ENCODE results near the gene AGAP2. TPM values are rescaled to one million over a fixed set of nuclear protein-coding genes. Genes with fewer than 3 reads are reported as not detected.

AGAP2 gene
- total and polyA plus RNA-seq, 9 of the 15 experiments (the other 6 are each of a cell fraction or from before 2014, with no cell fraction given): 0.04 to 0.77 (median 0.28) TPM; not detected in 1

DNA sequence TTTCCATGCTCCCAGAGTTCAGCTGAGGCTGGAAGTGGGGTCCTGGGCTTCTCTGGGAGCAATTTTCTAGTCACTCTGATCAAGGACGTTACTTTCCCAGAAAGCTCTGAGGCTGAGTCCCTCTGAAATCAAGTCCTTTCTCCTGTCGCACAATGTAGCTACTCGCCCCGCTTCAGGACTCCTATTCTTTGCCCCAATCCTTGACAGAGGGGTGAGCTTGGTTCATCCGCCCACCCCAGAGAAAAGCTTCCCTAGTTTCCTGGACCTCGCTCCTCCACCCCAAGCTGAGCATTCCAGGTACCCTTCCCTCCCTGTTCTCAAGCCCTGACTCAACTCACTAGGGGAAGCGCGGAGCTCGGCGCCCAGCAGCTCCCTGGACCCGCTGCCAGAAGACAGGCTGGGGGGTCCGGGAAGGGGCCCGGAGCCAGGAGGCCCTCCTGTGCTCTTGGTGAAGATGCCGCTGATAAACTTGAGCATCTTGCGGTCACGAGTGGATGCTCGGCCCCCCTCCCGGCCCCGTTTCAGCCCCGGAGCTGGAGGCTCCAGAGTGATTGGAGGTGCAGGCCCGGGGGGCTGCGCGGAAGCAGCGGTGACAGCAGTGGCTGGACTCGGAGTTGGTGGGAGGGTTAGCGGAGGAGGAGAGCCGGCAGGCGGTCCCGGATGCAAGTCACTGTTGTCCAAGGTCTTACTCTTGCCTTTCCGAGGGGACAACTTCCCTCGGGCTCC lies 1.6 kb downstream of the AGAP2 start (continued):
- no peak for TF ChIP-seq POLR2AphosphoS5 (IDR thresholded peaks at IDR 0.05; ENCODE audit: control insufficient read depth, insufficient read depth, low read depth, low read length)

DNA sequence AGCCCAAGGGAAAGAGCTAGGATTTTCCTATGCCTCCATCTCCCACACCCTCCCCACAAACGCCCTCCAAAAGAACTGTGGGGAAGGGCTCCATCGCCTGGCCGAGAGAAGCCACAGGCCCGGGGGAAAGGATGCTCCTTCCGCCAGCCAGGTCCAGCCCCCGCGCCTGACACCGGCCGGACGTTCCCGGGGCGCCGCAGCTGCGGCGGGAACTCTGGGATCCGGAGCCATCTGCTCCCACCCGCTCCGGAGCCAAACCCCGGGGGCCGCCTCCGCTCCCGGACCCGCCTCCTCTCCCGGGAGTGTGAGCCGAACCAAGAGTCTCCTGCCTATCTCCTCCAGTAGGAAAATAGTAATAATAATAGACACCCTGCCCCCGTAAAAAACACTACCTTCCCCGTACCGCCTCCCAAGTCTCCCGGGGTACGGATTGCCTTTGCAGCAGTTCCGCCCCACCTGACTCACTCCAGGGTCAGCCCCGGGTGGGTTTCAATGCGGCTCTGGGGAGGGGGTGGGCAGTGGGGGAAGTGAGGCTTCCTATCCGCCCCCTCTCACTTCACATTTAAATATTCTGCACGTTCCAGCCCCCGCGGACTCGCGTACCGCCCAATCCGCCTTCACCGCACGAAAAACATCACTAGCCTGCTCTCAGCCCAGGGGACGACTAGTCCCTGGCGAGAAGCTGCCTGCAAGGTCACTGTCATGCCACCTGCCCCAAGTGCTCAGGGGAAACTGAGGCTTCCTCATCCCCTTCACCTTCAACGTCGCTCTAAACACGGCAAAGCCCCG lies 2.4 kb downstream of the AGAP2 start:
- intact Hi-C loops (cut with micrococcal nuclease) (loop anchor here (1.0 to 5.0 kb wide), 4 partner anchors 103 to 273 kb away; partner anchors contain the start of genes B4GALNT1, DDIT3 and MBD6), in situ Hi-C loops (cut with MboI) (no loop called here)
- BruUV-seq (replicated peaks): no TSS peak
- Histone ChIP-seq H3K27me3 (ENCODE audit: control insufficient read depth in 2 of 2, insufficient read depth in 2 of 2, low read length in 2 of 2) (peaks cover 20 to 59% of the 10 kb centered on the region in 2 experiments), H2AFZ (ENCODE audit: low read depth, low read length) (peak overlapping the region; percentile 94), H3K4me2 (ENCODE audit: insufficient read depth, low read length) (peak overlapping the region; percentile 81), H3K27ac (ENCODE audit: extremely low read depth, low read depth, low read length) (peak overlapping the region; percentile 11; the same call in 2 of the 3 replicates), H3K9me1 (ENCODE audit: control insufficient read depth, insufficient read depth, low read length) (peaks cover 4% of the 10 kb centered on the region), H3K79me2 (ENCODE audit: control insufficient read depth, insufficient read depth, low read length) (no peaks in the 10 kb centered on the region), H3K36me3 (ENCODE audit: control insufficient read depth, insufficient read depth, low read length) (no peaks in the 10 kb centered on the region), H3K4me1 (replicated peaks in 1 of 2; ENCODE audit: control insufficient read depth in 2 of 2, insufficient read depth in 2 of 2, low read length in 2 of 2) (peaks cover 9 to 31% of the 10 kb centered on the region in 2 experiments; a peak in 4 of 5 replicates), H3K9me3 (replicated peaks; ENCODE audit: control insufficient read depth, insufficient read depth, low read depth, low read length) (no peaks in the 10 kb centered on the region), H4K20me1 (replicated peaks; ENCODE audit: control insufficient read depth, insufficient read depth, low read length) (no peaks in the 10 kb centered on the region), H3K4me3 (peak overlapping the region; percentile 38), H3K9ac (ENCODE audit: insufficient read depth in 1 of 2, low read depth in 2 of 2, low read length in 2 of 2) (peak overlapping the region; percentile 51 to 87)
- FAIRE-seq: peak; percentile 85
- CTCF ChIA-PET (ENCODE audit: low intra/inter-chr PET ratio): interaction anchor here (0.6 to 2.3 kb wide), 2 partner anchors 103 to 153 kb away, joined by 3 to 17 read pairs; partner anchors contain the start of gene B4GALNT1
- DNase-seq (ENCODE audit: extremely low read depth in 1 of 4, low spot score in 3 of 4): peak; percentile 77 to 85 (median 82)
- WGBS (ENCODE audit: insufficient coverage, low coverage, missing lambda C conversion rate): under 1% methylated on average over 44 of the region's 49 CpGs
- POLR2A ChIA-PET: interaction anchor here (0.5 to 3.5 kb wide), 10 partner anchors 9 to 239 kb away, joined by 3 to 15 read pairs (median 3); partner anchors contain the start of genes CDK4, DDIT3, PIP4K2C and TSPAN31
- peak; percentile 93 for ATAC-seq
- TF ChIP-seq, protein P1, sequence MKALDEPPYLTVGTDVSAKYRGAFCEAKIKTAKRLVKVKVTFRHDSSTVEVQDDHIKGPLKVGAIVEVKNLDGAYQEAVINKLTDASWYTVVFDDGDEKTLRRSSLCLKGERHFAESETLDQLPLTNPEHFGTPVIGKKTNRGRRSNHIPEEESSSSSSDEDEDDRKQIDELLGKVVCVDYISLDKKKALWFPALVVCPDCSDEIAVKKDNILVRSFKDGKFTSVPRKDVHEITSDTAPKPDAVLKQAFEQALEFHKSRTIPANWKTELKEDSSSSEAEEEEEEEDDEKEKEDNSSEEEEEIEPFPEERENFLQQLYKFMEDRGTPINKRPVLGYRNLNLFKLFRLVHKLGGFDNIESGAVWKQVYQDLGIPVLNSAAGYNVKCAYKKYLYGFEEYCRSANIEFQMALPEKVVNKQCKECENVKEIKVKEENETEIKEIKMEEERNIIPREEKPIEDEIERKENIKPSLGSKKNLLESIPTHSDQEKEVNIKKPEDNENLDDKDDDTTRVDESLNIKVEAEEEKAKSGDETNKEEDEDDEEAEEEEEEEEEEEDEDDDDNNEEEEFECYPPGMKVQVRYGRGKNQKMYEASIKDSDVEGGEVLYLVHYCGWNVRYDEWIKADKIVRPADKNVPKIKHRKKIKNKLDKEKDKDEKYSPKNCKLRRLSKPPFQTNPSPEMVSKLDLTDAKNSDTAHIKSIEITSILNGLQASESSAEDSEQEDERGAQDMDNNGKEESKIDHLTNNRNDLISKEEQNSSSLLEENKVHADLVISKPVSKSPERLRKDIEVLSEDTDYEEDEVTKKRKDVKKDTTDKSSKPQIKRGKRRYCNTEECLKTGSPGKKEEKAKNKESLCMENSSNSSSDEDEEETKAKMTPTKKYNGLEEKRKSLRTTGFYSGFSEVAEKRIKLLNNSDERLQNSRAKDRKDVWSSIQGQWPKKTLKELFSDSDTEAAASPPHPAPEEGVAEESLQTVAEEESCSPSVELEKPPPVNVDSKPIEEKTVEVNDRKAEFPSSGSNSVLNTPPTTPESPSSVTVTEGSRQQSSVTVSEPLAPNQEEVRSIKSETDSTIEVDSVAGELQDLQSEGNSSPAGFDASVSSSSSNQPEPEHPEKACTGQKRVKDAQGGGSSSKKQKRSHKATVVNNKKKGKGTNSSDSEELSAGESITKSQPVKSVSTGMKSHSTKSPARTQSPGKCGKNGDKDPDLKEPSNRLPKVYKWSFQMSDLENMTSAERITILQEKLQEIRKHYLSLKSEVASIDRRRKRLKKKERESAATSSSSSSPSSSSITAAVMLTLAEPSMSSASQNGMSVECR (CRISPR knock-in tag; IDR thresholded peaks at IDR 0.05): 0 out of 2 replicates have a peak, but pooled peaks have one; percentile 31
- TF ChIP-seq RBBP5 (IDR thresholded peaks at IDR 0.05; ENCODE audit: borderline replicate concordance, insufficient read depth, low read length, poor library complexity, severe bottlenecking): peak; percentile 88
- TF ChIP-seq, protein P2, sequence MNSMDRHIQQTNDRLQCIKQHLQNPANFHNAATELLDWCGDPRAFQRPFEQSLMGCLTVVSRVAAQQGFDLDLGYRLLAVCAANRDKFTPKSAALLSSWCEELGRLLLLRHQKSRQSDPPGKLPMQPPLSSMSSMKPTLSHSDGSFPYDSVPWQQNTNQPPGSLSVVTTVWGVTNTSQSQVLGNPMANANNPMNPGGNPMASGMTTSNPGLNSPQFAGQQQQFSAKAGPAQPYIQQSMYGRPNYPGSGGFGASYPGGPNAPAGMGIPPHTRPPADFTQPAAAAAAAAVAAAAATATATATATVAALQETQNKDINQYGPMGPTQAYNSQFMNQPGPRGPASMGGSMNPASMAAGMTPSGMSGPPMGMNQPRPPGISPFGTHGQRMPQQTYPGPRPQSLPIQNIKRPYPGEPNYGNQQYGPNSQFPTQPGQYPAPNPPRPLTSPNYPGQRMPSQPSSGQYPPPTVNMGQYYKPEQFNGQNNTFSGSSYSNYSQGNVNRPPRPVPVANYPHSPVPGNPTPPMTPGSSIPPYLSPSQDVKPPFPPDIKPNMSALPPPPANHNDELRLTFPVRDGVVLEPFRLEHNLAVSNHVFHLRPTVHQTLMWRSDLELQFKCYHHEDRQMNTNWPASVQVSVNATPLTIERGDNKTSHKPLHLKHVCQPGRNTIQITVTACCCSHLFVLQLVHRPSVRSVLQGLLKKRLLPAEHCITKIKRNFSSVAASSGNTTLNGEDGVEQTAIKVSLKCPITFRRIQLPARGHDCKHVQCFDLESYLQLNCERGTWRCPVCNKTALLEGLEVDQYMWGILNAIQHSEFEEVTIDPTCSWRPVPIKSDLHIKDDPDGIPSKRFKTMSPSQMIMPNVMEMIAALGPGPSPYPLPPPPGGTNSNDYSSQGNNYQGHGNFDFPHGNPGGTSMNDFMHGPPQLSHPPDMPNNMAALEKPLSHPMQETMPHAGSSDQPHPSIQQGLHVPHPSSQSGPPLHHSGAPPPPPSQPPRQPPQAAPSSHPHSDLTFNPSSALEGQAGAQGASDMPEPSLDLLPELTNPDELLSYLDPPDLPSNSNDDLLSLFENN (IDR thresholded peaks at IDR 0.05; ENCODE audit: low read depth in 2 of 2, low read length in 2 of 2): peak in 1 of 2 experiments; percentile 30; a peak in 1 of 4 replicates
